PFSK-1 (cell line): ENCODE measurements around the gene SHISA5.

Experiments
- POLR2AphosphoS5 ChIP-seq: IDR thresholded peaks from 2 replicates; pipeline ENCODE4 v1.6.1; 2012; ENCODE audit warnings: low read depth, mild to moderate bottlenecking, control low read depth, low read length, moderate library complexity
- REST ChIP-seq, 2 experiments: IDR thresholded peaks; 2 replicates each; pipeline versions ENCODE4 v1.6.1 to v1.8.0; 2011 to 2012; ENCODE audit warnings: low read depth in 2 of 2, low read length in 2 of 2, control low read depth in 1 of 2, inconsistent platforms in 1 of 2, mild to moderate bottlenecking in 1 of 2, moderate library complexity in 1 of 2; ENCODE audit not compliant: insufficient read depth in 1 of 2
- SIN3A ChIP-seq: IDR thresholded peaks from 2 replicates; pipeline ENCODE4 v1.6.1; 2012; ENCODE audit warnings: mild to moderate bottlenecking, low read length, moderate library complexity, borderline replicate concordance; ENCODE audit not compliant: insufficient read depth

DNA sequence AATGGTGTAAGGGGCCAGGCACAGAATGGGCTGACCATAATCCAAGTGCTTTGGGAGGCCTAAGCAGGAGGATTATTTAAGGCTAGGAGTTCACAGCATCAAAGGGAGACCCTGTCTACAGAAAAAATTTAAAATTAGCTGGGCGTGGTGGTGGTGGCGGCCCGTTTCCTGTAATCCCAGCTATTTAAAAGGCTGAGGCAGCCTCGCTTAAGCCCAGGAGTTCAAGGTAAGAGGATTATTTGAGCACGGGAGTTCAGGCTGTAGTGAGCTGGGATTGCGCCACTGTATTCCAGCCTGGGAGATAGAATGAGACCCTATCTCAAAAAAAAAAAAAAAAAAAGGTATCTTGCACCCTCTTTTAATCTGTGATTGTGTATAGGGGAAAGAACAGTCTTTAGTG lies 62.0 kb downstream of the SHISA5 start:
- TF ChIP-seq REST (IDR thresholded peaks at IDR 0.05; ENCODE audit: insufficient read depth in 1 of 2, low read depth in 2 of 2, low read length in 2 of 2), result no peak
- TF ChIP-seq SIN3A, result no peak
- no peak for TF ChIP-seq POLR2AphosphoS5
